Measurements from ENCODE around the gene PATE2.

Gene PATE2

DNA sequence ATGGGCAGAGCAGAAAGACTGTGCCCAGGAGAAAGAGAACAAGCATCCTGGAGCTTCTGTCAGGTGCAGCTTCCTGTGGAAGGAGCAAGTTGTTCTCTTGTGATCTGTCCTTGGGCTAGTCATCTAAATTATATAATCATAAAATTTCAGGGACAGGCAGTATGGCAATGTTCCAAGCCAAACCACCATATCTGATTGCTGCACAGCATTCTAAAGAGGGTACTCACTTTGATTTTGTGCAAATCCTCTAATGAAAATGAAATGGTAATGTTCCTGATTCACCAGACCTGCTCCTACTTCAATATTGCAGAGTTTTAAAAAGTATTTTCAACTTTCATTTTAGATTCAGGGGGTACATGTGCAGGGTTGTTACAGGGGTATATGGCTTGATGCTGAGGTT lies at the start of gene PATE2:
TSS of gene PATE2 (minus strand) at position 101 of the 400 bp plus-strand sequence. CDS start at position 46, 55 bp downstream.
- TF ChIP-seq, protein P1, sequence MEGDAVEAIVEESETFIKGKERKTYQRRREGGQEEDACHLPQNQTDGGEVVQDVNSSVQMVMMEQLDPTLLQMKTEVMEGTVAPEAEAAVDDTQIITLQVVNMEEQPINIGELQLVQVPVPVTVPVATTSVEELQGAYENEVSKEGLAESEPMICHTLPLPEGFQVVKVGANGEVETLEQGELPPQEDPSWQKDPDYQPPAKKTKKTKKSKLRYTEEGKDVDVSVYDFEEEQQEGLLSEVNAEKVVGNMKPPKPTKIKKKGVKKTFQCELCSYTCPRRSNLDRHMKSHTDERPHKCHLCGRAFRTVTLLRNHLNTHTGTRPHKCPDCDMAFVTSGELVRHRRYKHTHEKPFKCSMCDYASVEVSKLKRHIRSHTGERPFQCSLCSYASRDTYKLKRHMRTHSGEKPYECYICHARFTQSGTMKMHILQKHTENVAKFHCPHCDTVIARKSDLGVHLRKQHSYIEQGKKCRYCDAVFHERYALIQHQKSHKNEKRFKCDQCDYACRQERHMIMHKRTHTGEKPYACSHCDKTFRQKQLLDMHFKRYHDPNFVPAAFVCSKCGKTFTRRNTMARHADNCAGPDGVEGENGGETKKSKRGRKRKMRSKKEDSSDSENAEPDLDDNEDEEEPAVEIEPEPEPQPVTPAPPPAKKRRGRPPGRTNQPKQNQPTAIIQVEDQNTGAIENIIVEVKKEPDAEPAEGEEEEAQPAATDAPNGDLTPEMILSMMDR (IDR thresholded peaks at IDR 0.05) = no peak
- no peak within 1 kb of the TSS for H3K27ac ChIP-seq
- no peak within 1 kb of the TSS for H3K4me3 ChIP-seq
- no peak for DNase-seq (ENCODE audit: low spot score)

- H3K27ac ChIP-seq = no peak overlapping the region
- no peak for DNase-seq (ENCODE audit: low spot score)
- H3K4me3 ChIP-seq = no peak overlapping the region
- TF ChIP-seq, protein P1 (IDR thresholded peaks at IDR 0.05) = no peak
These were observed 29.3 kb upstream of the PATE2 start for GRCh38 chr11:125807909-125808308.

DNA sequence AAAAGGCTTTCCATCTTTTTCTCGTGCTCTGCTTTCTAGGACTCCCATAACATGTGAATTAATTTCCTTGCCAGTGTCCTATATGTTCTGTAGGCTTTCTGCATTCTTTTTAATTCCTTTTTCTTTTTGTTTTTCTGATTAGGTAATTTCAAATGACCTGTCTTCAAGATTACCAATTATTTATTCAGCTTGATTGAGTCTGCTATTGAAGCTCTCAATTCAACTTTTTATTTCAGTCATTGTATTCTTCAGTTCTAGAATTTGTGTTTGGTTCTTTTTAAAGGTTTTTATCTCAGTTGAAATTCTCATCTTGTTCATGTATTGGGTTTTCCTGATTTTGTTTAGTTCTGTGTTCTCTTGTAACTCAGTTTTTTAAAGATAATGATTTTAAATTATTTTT lies 23.8 kb upstream of the PATE2 start:
- no peak for DNase-seq (ENCODE audit: low spot score)
- TF ChIP-seq, protein P1 (IDR thresholded peaks at IDR 0.05) = no peak
- Histone ChIP-seq H3K4me3 (no peak overlapping the region), H3K27ac (no peak overlapping the region)

GRCh38 chr11:125799808-125800207 lies 21.2 kb upstream of the PATE2 start:
- Histone ChIP-seq H3K4me3 (no peak overlapping the region), H3K27ac (no peak overlapping the region)
- DNase-seq (ENCODE audit: low spot score) = no peak
- TF ChIP-seq, protein P1 (IDR thresholded peaks at IDR 0.05) = no peak

- no peak overlapping the region for H3K27ac ChIP-seq
- no peak overlapping the region for H3K4me3 ChIP-seq
- no peak for DNase-seq (ENCODE audit: low spot score)
- TF ChIP-seq, protein P1 (IDR thresholded peaks at IDR 0.05) = no peak
These were observed 19.0 kb upstream of the PATE2 start for GRCh38 chr11:125797641-125798040.

- TF ChIP-seq, protein P1 (IDR thresholded peaks at IDR 0.05) = no peak
- Histone ChIP-seq H3K27ac (no peak overlapping the region), H3K4me3 (no peak overlapping the region)
- no peak for DNase-seq (ENCODE audit: low spot score)
These were observed 12.2 kb upstream of the PATE2 start for GRCh38 chr11:125790825-125791224.

DNA sequence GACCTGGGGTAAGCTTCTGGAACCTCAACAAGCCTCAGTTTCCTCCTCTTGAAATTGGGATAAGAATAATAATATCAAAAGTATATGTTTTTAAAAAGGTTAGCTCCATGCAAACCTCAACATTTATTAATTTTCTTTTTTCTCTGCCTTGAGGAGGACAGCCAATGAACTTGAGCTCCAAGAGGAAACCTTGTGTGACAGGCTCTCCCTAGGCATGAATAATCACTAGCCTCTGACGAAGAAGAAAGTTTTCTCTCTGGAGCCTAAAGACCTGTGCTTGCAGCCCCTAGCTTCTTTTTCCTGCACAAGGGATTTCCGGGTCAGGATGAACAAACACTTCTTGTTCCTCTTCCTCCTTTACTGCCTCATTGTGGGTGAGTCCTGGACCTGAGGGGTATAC lies 9.2 kb upstream of the PATE2 start, which contains the start of gene PATE3:
TSS of gene PATE3 (plus strand) at position 301 of the 400 bp plus-strand sequence. CDS start at position 326, 25 bp downstream.
- H3K4me3 ChIP-seq = no peak within 1 kb of the TSS
- H3K27ac ChIP-seq = no peak within 1 kb of the TSS
- TF ChIP-seq, protein P1 (IDR thresholded peaks at IDR 0.05) = no peak
- no peak for DNase-seq (ENCODE audit: low spot score)
